ENCODE measurements around the gene FAM168B. TPM values are rescaled to one million over a fixed set of nuclear protein-coding genes. Genes with fewer than 3 reads are reported as not detected.

Gene FAM168B
- total RNA-seq, 1 experiment from 2014 or later, result 123 TPM

DNA sequence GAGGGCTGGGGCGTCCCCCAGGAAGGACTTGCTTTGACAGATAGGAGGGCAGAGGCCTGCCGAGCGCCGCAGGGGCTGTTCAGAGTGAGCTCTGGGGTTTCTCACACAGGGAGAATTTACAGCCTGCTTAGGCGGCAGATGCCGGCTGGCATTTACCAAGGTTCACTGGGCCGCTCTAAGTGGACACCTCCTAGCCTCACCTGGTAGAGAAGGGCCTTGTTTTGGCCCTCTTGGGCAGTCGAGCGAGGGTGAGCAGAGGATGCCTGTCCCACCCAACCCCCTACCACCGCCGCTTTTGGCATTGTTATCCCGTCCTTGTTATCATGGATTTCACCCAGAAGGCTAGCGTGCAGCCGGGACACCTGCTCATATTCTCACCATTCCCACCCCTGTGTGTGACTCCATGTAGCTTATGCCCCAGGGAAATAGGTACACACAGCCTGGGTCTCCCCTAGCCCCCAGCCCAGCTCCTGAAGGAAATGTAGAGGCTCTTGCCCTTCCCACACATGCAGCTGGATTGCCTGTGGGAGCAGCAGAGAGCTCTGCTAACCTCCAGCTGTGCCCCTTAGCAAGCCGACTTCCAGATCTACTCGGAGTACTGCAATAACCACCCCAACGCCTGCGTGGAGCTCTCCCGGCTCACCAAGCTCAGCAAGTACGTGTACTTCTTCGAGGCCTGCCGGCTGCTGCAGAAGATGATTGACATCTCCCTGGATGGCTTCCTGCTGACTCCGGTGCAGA lies 52.4 kb downstream of the FAM168B start:
- DNase-seq (ENCODE audit: low spot score), result no peak

- no peak for DNase-seq (ENCODE audit: low spot score)
Measured at GRCh38 chr2:131039908-131040660, 53.2 kb downstream of the FAM168B start.

GRCh38 chr2:131039535-131039907 lies 53.7 kb downstream of the FAM168B start:
- no peak for DNase-seq (ENCODE audit: low spot score)

DNA sequence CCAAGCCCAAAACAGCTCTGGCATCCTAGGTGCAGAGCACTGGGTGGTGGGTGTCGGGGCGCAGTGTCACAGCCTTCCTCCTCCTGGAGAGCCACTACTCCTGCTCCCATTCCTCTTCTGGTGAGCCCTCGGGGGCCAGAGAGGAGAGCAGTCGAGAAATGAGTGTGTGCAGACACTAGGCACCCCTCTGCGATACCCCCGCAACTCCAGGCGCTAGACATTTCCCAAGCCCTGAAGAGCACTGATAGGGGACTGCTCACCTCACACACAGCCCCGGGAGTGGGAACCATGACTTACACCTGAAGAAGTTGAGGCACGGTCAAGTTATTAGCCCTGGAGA lies 54.2 kb downstream of the FAM168B start:
- DNase-seq (ENCODE audit: low spot score), result no peak

GRCh38 chr2:131038258-131039100 lies 54.8 kb downstream of the FAM168B start:
- no peak for DNase-seq (ENCODE audit: low spot score)

DNA sequence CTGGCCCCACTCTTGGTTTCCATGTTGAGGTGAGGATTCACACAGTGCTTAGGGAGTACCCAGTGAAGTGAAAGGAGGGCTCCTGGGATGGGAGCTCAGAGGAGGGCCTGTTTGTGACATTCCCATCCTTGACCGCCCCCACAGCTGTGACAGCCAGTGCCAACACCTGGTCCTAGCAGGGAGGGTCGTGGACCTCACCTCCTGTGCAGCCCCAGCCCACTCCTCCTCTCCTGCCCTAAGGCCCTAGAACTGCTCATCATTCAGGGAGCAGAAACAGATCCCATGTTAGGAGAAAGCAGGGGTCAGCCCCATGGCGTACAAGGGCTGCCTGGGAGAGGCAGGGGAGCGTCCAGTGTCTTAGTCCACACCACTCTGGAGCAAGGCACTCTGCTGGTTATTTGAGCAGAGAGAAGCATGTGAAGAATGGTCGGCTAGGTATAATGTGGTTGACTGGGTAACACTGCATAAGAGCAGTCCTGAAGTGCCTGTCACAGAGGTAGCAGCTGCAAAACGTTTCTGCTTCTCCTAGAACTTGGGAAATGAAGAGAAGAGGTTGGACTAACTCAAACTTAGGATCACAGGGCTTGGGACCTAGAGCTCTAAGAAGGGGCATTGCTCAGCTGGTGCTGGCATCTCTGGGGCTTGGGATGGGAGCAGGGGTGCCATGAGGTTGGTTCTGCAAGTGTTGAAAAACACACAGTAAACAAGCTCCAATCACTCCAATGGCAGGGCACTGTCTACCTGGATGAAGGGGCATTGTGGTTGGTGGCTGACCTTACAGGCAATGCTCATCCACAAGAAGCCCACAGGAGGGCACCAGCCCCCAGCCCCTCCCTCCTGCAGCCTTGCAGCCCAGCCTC lies 55.6 kb downstream of the FAM168B start:
- DNase-seq (ENCODE audit: low spot score), result no peak

- DNase-seq (ENCODE audit: low spot score), result no peak
Measured at GRCh38 chr2:131036696-131037397, 56.4 kb downstream of the FAM168B start.

DNA sequence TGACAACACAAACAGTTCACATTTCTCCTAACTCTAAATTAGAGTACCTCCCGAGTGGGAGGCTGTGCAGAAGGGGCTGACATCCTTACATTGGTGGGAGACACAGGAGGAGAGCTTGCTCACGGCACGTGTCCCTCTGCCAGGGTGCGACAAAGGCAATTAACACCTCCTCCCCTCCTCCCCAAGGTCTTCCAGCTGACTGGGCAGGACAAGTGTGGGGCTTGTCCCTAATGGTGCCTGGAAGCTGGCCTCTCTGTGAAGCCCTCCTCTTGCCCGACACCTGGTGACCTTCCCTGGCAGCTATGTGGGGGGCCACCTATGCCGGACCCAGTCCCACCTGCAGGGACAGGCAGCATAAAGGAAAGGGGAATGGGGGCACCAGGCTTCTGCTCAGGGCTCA lies 57.0 kb downstream of the FAM168B start:
- DNase-seq (ENCODE audit: low spot score), result no peak

DNA sequence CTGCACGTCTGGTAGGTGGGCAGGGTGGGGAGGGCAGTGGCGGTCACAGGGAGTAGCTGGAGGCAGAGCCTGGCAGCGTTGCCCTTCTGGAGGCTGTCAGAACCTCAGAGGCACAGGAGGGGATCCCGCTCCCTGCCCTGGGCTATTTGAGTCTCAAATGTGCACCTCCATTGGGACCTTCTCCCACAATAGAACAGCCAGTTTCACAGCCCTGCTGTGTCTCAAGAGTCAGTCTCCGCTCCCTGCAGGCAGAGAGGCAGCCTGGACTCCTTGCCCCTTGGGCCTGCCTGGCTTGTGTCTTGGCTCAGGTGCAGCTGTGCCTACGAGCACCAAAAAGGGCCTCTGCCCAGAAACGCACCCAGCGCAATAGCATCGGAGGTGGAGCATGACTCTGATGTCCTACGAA lies 57.4 kb downstream of the FAM168B start:
- no peak for DNase-seq (ENCODE audit: low spot score)

- DNase-seq (ENCODE audit: low spot score), result no peak
Measured at GRCh38 chr2:131035112-131035825, 58.0 kb downstream of the FAM168B start.

- DNase-seq (ENCODE audit: low spot score), result no peak
Measured at GRCh38 chr2:131034122-131035051, 58.9 kb downstream of the FAM168B start.

DNA sequence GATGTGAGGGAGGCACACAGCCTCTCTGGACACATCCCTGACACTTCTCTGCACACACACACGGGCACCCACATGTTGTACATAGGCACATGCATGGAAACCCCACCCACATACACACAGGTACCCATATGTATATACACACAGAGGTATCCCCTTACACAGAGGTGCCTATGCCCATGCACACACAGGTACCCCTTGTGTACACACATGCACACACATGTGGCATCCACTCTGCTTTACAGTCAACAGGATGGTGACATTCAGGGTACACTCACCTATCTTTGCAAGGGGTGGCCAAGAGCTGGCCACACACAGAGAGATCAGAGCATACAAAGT lies 59.5 kb downstream of the FAM168B start:
- DNase-seq (ENCODE audit: low spot score), result no peak

DNA sequence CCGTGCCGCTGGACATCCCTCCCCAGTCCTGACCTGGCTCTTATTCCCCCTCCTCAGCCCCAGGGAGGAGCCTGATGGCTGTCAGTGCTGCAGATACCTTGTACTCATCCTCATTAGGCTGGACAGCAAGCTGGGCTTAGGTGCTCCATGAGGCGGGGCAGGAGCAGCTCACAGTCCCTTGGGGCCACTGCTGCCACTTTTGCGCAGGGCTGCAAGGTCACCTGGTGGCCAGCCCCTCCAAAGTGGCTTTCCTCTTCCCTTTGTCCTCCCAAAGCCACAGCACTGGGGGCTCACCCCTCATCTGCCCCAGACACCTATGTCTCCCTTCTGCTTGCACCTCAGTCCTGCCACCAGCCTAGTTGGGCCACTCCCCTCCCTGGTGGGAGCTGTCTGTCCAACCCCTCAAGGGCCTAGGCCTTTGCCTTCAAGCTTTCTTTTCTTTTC lies 60.8 kb downstream of the FAM168B start:
- no peak for DNase-seq (ENCODE audit: low spot score)

- DNase-seq (ENCODE audit: low spot score), result no peak
Measured at GRCh38 chr2:131031875-131032274, 61.4 kb downstream of the FAM168B start.

- DNase-seq (ENCODE audit: low spot score), result no peak
Measured at GRCh38 chr2:131031431-131031841, 61.8 kb downstream of the FAM168B start.

- no peak for DNase-seq (ENCODE audit: low spot score)
Measured at GRCh38 chr2:131030478-131030971, 62.7 kb downstream of the FAM168B start.

DNA sequence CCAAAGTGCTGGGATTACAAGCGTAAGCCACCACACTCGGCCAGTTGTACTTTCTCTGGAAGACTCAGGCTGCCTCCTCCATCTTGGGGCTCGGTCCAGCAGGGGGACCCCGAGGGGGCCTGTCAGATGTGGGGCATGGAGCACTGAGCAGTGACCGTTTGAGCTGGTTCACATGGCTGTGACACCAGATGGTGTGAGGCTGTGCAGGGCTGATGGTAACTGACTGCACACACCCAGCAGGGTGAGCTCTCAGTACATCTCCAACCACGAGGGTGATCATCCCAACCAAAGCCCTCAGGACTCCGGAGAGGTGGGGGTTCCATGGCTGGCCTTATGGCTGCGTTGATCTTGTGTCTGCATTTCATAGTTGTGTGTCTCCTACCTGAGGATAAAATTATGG lies 63.4 kb downstream of the FAM168B start:
- DNase-seq (ENCODE audit: low spot score), result no peak

DNA sequence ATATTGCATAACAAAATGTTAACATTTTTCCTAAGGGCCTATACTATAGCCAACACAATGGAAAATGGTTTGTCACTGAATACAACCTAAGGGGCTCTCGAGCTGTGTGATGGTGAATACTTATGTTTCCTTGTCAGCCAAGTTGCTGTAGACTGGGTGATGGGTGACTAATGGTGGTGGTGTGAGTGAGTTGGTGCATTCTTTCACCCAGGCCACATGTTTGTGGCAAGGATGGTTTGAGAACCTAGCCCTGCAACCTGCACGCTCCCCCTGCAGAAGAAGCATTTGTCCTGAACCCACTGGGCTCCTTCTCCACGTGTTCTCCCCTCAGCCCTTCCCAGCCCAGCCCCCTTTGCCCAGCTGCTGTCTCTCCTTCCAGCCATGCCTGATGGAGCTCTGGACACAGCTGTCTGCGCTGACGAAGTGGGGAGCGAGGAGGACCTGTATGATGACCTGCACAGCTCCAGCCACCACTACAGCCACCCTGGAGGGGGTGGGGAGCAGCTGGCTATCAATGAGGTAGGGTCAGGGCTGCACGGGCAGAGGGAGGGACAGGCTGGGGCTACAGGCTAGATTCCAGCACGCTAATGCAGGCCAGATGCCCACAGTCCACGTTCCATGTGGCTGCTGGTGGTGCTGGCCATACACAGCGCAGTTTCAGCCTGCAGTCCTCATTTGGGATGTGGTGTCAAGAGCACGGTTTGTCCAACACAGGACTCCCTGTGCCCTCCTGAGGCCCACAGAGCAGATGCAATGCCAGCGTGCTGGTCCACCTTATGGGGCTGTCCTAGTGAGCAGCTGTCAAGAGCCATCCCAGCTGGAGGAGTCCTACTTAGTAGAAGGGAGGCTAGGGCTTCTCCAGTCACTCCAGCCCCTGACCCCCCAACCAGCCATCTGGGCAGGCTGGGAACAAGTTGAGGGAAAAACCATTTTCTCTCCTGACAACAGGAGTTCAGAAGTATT lies 65.4 kb downstream of the FAM168B start:
- no peak for DNase-seq (ENCODE audit: low spot score)

All from A172 (cell line).